SU-DHL-6 (cell line): ENCODE measurements around the gene CDH13.

Experiments
- H2AFZ ChIP-seq: fragments of 200-600 bp; sonication (generic); 2 replicates; pipeline ENCODE4 v1.6.1; 2014; ENCODE audit warnings: low read depth, mild to moderate bottlenecking, moderate library complexity, mixed read lengths, antibody characterized with exemption, low read length; ENCODE audit not compliant: severe bottlenecking
- H3F3A ChIP-seq: fragments of 200-600 bp; shearing (Covaris generic); 2 replicates; pipeline ENCODE4 v1.6.0; 2016; ENCODE audit warnings: antibody characterized with exemption, mild to moderate bottlenecking; ENCODE audit not compliant: insufficient read depth
- H3K27ac ChIP-seq: fragments of 200-600 bp; sonication (generic); 2 replicates; pipeline ENCODE4 v1.5.1; 2016; ENCODE audit warnings: low read depth, mild to moderate bottlenecking, low read length, moderate library complexity, mixed read lengths
- H3K27me3 ChIP-seq: fragments of 200-600 bp; sonication (generic), shearing (Covaris generic); 2 replicates; pipeline ENCODE4 v1.6.0; 2014; ENCODE audit warnings: mild to moderate bottlenecking, low read length
- H3K36me3 ChIP-seq: fragments of 200-600 bp; sonication (generic); 2 replicates; pipeline ENCODE4 v1.6.1; 2014; ENCODE audit warnings: mild to moderate bottlenecking, low read length, mixed read lengths
- H3K4me2 ChIP-seq: fragments of 300-600, 200-600 bp; shearing (Covaris generic), sonication (generic); 2 replicates; pipeline ENCODE4 v1.6.0; 2014; ENCODE audit warnings: low read length, low read depth, mild to moderate bottlenecking; ENCODE audit not compliant: poor library complexity, severe bottlenecking
- H3K4me3 ChIP-seq: fragments of 200-600 bp; sonication (generic); 2 replicates; pipeline ENCODE4 v1.5.1; 2014; ENCODE audit warnings: antibody characterized with exemption, low read length, mild to moderate bottlenecking, mixed read lengths; ENCODE audit not compliant: insufficient read depth, poor library complexity, severe bottlenecking
- H3K79me2 ChIP-seq: fragments of 200-600 bp; sonication (generic); 2 replicates; pipeline ENCODE4 v1.6.1; 2014; ENCODE audit warnings: mild to moderate bottlenecking, low read length, moderate library complexity; ENCODE audit not compliant: insufficient read depth
- H3K9ac ChIP-seq: fragments of 200-600 bp; sonication (generic); 2 replicates; pipeline ENCODE4 v1.7.0; 2014; ENCODE audit warnings: mild to moderate bottlenecking, low read length
- H3K9me2 ChIP-seq: fragments of 200-600 bp; sonication (generic); replicated peaks from 2 replicates; pipeline ENCODE4 v1.6.1; 2014; ENCODE audit warnings: low read length; ENCODE audit not compliant: insufficient read depth
- H3K9me3 ChIP-seq: fragments of 200-600 bp; sonication (generic); 2 replicates; pipeline ENCODE4 v1.6.1; 2014; ENCODE audit warnings: low read length, mixed read lengths; ENCODE audit not compliant: insufficient read depth
- H4K20me1 ChIP-seq: fragments of 200-600 bp; sonication (generic); 2 replicates; pipeline ENCODE4 v1.6.1; 2014; ENCODE audit warnings: low read depth, mild to moderate bottlenecking, antibody characterized with exemption, low read length, moderate library complexity, mixed read lengths
- EZH2phosphoT487 ChIP-seq: fragments of 200-600 bp; sonication (generic), shearing (Covaris generic); conservative IDR thresholded peaks from 2 replicates; pipeline ENCODE4 v1.6.1; 2018; ENCODE audit warnings: mild to moderate bottlenecking, antibody characterized with exemption, low read length, moderate library complexity, mixed read lengths
- TF ChIP-seq, protein P1 (sequence below): fragments of 200-600 bp; sonication (generic); IDR thresholded peaks from one replicate; pipeline ENCODE4 v1.5.1; 2017; ENCODE audit warnings: antibody characterized with exemption, mild to moderate bottlenecking, low read length, moderate library complexity; ENCODE audit not compliant: insufficient read depth, poor library complexity, severe bottlenecking

Gene CDH13

DNA sequence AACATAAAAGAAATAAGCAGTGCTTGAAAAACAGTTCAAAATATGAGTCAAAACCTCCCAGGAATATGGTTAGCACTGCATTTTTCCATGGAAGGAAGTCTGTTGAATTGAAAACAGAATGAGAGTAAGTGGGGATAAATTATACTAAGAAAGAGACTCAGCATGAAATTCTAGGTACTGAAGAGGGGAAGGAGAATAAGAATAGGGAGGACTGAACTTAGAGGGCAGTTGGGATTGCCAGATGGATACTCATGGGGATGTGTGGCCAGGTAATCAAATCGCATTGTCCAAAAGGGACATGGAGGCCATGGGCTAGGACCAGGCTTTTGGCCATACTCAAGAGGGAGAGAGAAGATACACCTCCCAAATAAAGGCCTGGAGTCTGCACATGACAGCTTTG lies 247.9 kb downstream of the CDH13 start:
- H3K4me3 ChIP-seq = no peak overlapping the region
- H3F3A ChIP-seq = no peaks in the 10 kb centered on the region
- H3K27me3 ChIP-seq = no peaks in the 10 kb centered on the region
- no peak overlapping the region for H3K4me2 ChIP-seq
- no peaks in the 10 kb centered on the region for H4K20me1 ChIP-seq
- H3K27ac ChIP-seq = no peak overlapping the region
- no peak overlapping the region for H3K9ac ChIP-seq
- TF ChIP-seq, protein P1, sequence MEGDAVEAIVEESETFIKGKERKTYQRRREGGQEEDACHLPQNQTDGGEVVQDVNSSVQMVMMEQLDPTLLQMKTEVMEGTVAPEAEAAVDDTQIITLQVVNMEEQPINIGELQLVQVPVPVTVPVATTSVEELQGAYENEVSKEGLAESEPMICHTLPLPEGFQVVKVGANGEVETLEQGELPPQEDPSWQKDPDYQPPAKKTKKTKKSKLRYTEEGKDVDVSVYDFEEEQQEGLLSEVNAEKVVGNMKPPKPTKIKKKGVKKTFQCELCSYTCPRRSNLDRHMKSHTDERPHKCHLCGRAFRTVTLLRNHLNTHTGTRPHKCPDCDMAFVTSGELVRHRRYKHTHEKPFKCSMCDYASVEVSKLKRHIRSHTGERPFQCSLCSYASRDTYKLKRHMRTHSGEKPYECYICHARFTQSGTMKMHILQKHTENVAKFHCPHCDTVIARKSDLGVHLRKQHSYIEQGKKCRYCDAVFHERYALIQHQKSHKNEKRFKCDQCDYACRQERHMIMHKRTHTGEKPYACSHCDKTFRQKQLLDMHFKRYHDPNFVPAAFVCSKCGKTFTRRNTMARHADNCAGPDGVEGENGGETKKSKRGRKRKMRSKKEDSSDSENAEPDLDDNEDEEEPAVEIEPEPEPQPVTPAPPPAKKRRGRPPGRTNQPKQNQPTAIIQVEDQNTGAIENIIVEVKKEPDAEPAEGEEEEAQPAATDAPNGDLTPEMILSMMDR = no peak
- no peak for TF ChIP-seq EZH2phosphoT487
- H3K36me3 ChIP-seq = no peaks in the 10 kb centered on the region
- H2AFZ ChIP-seq = no peak overlapping the region
- H3K79me2 ChIP-seq = no peaks in the 10 kb centered on the region
- H3K9me2 ChIP-seq = no peaks in the 10 kb centered on the region
- H3K9me3 ChIP-seq = no peaks in the 10 kb centered on the region

DNA sequence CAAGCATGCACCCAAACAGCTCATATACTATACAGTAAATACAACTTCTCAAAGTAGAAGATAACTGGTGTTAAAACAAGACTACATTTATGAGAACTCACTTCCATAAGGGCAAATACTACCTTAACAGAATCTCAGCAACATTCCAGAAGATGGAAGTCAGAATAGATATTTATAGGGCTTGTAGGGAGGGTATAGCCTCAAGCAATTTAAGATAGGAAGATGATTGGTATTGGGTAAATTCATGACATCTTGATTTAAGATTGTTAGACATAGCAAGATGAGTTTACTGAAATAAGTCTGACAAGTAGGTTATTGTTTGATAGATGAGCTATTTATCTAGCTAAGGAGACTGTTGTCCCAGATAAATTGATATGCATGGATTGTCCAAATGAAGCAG lies 250.2 kb downstream of the CDH13 start:
- Histone ChIP-seq H2AFZ (no peak overlapping the region), H3K36me3 (no peaks in the 10 kb centered on the region), H3K9me2 (no peaks in the 10 kb centered on the region), H3F3A (no peaks in the 10 kb centered on the region), H3K4me2 (no peak overlapping the region), H4K20me1 (no peaks in the 10 kb centered on the region), H3K27me3 (no peaks in the 10 kb centered on the region), H3K9ac (no peak overlapping the region), H3K9me3 (no peaks in the 10 kb centered on the region), H3K27ac (no peak overlapping the region), H3K79me2 (no peaks in the 10 kb centered on the region), H3K4me3 (no peak overlapping the region)
- TF ChIP-seq, protein P1 = no peak
- TF ChIP-seq EZH2phosphoT487 = no peak

DNA sequence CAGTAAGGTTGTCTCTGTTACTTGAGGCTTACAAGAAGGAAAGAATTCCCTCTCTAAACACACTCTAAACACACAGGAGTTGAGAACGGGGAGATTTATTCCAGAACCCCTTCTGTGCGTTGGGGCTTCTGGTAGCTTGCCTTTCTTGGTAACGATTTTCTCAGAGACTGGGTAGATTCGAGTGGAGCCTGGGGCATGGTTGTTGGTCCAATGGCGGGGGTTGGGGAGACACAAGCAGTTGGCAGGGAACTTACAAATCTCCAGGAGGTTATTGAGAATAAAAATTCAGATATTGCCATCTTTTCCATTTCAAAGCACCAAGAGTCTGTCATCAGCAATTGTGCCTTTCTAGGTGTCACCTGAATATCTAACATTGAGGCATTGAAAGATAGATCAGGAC lies 251.7 kb downstream of the CDH13 start:
- no peaks in the 10 kb centered on the region for H3K36me3 ChIP-seq
- no peak overlapping the region for H3K9ac ChIP-seq
- no peaks in the 10 kb centered on the region for H4K20me1 ChIP-seq
- H3F3A ChIP-seq = no peaks in the 10 kb centered on the region
- no peaks in the 10 kb centered on the region for H3K79me2 ChIP-seq
- H2AFZ ChIP-seq = no peak overlapping the region
- no peak overlapping the region for H3K4me3 ChIP-seq
- no peaks in the 10 kb centered on the region for H3K9me3 ChIP-seq
- no peaks in the 10 kb centered on the region for H3K27me3 ChIP-seq
- no peak overlapping the region for H3K4me2 ChIP-seq
- H3K27ac ChIP-seq = no peak overlapping the region
- TF ChIP-seq, protein P1 = no peak
- TF ChIP-seq EZH2phosphoT487 = no peak
- H3K9me2 ChIP-seq = no peaks in the 10 kb centered on the region
